ENCODE results near the gene XAB2. TPM values are rescaled to one million over a fixed set of nuclear protein-coding genes. Genes with fewer than 3 reads are reported as not detected.
"Not testable (repeated sequence)": the region's sequence is repeated elsewhere in the genome, so short reads cannot be mapped to it uniquely, and the experiment has no call there.

Gene XAB2
- total RNA-seq, 2 donors from 2014 or later: 46.4 to 65.6 TPM

- no peaks in the 10 kb centered on the region for H3K36me3 Mint-ChIP-seq
- H3K27ac Mint-ChIP-seq: no peak overlapping the region
- DNase-seq (ENCODE audit: low spot score in 2 of 2) (no peak), ATAC-seq (no peak)
- H3K9me3 Mint-ChIP-seq: no peaks in the 10 kb centered on the region
Measured at GRCh38 chr19:7579182-7579581, 50.2 kb downstream of the XAB2 start.

- ATAC-seq (no peak), DNase-seq (ENCODE audit: low spot score in 2 of 2) (no peak)
- H3K36me3 Mint-ChIP-seq: no peaks in the 10 kb centered on the region
Measured at GRCh38 chr19:7578127-7578526, 51.2 kb downstream of the XAB2 start.

DNA sequence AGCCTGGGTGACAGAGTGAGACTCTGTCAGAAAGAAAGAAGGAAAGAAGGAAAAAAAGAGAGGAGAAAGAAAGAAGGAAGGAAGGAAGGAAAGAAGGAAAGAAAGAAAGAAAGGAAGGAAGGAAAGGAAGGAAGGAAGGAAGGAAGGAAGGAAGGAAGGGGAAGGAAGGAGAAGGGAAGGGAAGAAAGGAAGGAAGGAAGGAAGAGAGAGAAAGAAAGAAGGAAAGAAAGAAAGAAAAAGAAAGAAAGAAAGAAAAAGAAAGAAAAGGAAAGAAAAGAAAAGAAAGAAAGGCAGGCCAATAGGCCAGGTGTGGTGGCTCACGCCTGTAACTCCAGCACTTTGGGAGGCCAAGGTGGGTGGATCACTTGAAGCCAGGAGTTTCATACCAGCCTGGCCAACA is 51.9 kb downstream of the XAB2 start:
- not testable (repeated sequence) for DNase-seq (ENCODE audit: low spot score in 2 of 2); ATAC-seq; H3K27ac Mint-ChIP-seq; H3K9me3 Mint-ChIP-seq; H3K36me3 Mint-ChIP-seq

More at GRCh38 chr19:7578127-7578526, 51.2 kb downstream of the XAB2 start:
- peak overlapping the region in 1 of 2 donors; percentile 16 for H3K27ac Mint-ChIP-seq
- H3K9me3 Mint-ChIP-seq: no peaks in the 10 kb centered on the region

DNA sequence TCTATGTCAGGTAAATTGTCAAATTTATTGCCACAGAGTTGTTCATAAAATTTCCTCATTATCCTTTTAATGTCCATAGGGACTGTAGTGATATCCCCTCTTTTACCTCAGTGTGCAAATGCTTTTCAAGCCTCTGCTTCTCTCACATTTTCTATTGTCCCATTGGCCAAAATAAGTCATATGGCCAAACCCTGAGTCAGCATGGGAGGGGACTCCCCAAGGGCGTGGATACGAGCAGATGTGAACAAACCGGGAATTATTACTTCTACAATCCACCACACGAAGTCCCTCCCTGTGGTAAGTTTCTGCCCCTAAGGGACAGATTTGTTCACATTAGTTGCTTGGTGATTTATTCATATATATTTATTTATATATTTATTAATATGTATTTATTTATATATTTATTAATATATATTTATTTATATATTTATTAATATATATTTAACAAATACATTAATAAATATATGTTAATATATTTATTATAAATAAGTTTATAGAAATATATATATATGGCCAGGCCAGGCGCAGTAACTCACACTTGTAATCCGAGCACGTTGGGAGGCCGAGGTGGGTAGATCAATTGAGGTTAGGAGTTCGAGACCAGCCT is 53.8 kb downstream of the XAB2 start:
- DNase-seq (ENCODE audit: low spot score in 2 of 2) (no peak), ATAC-seq (peak in 1 of 2 donors; percentile 31)
- Mint-ChIP-seq H3K9me3 (no peaks in the 10 kb centered on the region), H3K36me3 (no peaks in the 10 kb centered on the region), H3K27ac (no peak overlapping the region)

GRCh38 chr19:7570761-7571160 is 58.6 kb downstream of the XAB2 start:
- DNase-seq (ENCODE audit: low spot score in 2 of 2): no peak
- no peak for ATAC-seq

More at GRCh38 chr19:7570761-7571160, 58.6 kb downstream of the XAB2 start:
- Mint-ChIP-seq H3K36me3 (no peaks in the 10 kb centered on the region), H3K9me3 (no peaks in the 10 kb centered on the region), H3K27ac (no peak overlapping the region)

Other genes with a start within 250 kb of the XAB2 start
- under 1 TPM; 0.27 to 0.74 TPM for gene PEX11G, start 140.5 kb downstream of the XAB2 start, total RNA-seq
- gene ZNF358, start 113.4 kb downstream of the XAB2 start, total RNA-seq: 10 to 100 TPM in 1 of 2 donors, under 1 TPM in 1; 0.59 to 11.1 TPM
- 10 to 100 TPM; 10.3 to 11.0 TPM for gene MCOLN1, start 106.9 kb downstream of the XAB2 start, total RNA-seq
- gene PNPLA6, start 93.8 kb downstream of the XAB2 start, total RNA-seq: 100 to 1,000 TPM; 102 to 138 TPM
- gene CAMSAP3, start 33.7 kb downstream of the XAB2 start, total RNA-seq: under 1 TPM; 0.07 to 0.80 TPM
- gene PET100, start 248 bp upstream of the XAB2 start, total RNA-seq: 100 to 1,000 TPM; 101 to 108 TPM
- 1 to 10 TPM; 1.8 to 4.2 TPM for gene PCP2, start 4.2 kb upstream of the XAB2 start, total RNA-seq
- gene STXBP2, start 7.6 kb upstream of the XAB2 start, total RNA-seq: 100 to 1,000 TPM; 103 to 111 TPM
- gene RETN, start 39.5 kb upstream of the XAB2 start, total RNA-seq: not detected
- gene MCEMP1, start 47.5 kb upstream of the XAB2 start, total RNA-seq: not detected
- 10 to 100 TPM; 58.9 to 84.4 TPM for gene TRAPPC5, start 51.3 kb upstream of the XAB2 start, total RNA-seq
- gene FCER2, start 72.6 kb upstream of the XAB2 start, total RNA-seq: under 1 TPM; 0.56 to 0.57 TPM
- not detected for gene CLEC4G, start 102.6 kb upstream of the XAB2 start, total RNA-seq
- not detected for gene CD209, start 118.0 kb upstream of the XAB2 start, total RNA-seq
- gene CLEC4M, start 133.7 kb upstream of the XAB2 start, total RNA-seq: not detected
- gene EVI5L, start 200.7 kb upstream of the XAB2 start, total RNA-seq: 1 to 10 TPM; 4.6 to 7.8 TPM
- gene PRR36, start 244.8 kb upstream of the XAB2 start, total RNA-seq: under 1 TPM; 0.20 to 0.97 TPM

Data from activated naive CD4-positive, alpha-beta T cell treated with anti-CD3 and anti-CD28 coated beads, Interleukin-2, amount 50 U/mL, for 72 hours (primary cell).